ENCODE results near the gene MARK3. TPM values are rescaled to one million over a fixed set of nuclear protein-coding genes. Genes with fewer than 3 reads are reported as not detected.
A peak's percentile ranks its signal among the peaks of the same experiment; 100 is the strongest.

The MARK3 gene
- total RNA-seq, 1 donor from 2014 or later: 124 TPM

DNA sequence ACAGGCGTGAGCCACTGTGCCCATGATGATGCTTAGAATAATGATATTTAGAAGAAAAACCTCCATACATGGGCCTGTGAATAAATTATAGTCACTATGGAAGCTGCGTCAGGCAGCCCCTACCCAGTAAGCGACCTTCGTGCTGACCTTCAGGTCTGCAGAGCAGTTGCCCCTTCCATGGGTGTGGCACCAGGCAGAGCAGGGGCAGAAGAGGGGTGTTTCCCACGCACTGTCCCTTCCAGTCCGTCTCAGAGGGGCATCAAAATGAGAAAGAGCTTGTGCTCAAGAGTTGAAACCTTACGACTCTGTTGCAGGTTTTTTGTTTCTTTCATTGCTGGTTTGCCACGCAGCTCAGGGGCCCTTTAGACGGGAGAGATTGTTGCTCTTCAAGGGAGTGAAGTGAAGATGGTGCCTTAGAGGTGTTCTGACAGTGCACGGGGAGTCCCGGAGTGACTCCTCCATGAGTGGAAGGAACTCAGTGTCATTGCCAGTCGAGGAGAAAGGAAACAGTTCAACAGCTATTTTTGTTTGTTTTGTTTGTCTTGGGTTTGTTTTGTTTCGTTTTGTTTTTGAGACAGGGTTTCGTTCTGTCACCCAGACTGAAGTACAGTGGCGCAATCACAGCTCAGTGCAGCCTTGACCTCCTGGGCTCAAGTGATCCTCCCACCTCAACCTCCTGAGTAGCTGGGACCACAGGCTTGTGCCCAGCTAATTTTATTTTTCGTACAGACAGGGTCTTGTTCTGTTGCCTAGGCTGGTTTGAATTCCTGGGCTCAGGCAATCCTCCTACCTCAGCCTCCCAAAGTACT lies 123.5 kb downstream of the MARK3 start:
- DNase-seq (ENCODE audit: low read depth): no peak
- no peak overlapping the region for H3K27ac Mint-ChIP-seq (ENCODE audit: unreplicated experiment)
- no peak overlapping the region for H3K4me3 Mint-ChIP-seq (ENCODE audit: unreplicated experiment)
- Histone ChIP-seq H3K9me3 (ENCODE audit: insufficient read depth, low read depth, low read length) (no peaks in the 10 kb centered on the region), H4K20me1 (ENCODE audit: insufficient read depth, low read length) (peaks cover 29% of the 10 kb centered on the region), H3K9ac (ENCODE audit: low read length) (no peak overlapping the region), H3K4me2 (ENCODE audit: low read length) (no peak overlapping the region), H2AFZ (ENCODE audit: low read depth, low read length) (no peak overlapping the region), H3K27ac (ENCODE audit: low read depth, low read length) (no peak overlapping the region), H3K4me1 (ENCODE audit: insufficient read depth, low read length) (peaks cover 11% of the 10 kb centered on the region), H3K27me3 (ENCODE audit: insufficient read depth, low read length) (no peaks in the 10 kb centered on the region), H3K4me3 (ENCODE audit: insufficient read depth, low read depth, low read length) (no peak overlapping the region), H3K36me3 (ENCODE audit: insufficient read depth, low read length) (peaks cover 29% of the 10 kb centered on the region), H3K79me2 (ENCODE audit: insufficient read depth, low read length) (no peaks in the 10 kb centered on the region)
- peaks cover 3% of the 10 kb centered on the region for H3K4me1 Mint-ChIP-seq (ENCODE audit: low read depth, unreplicated experiment)
- H3K9me3 Mint-ChIP-seq (ENCODE audit: unreplicated experiment): no peaks in the 10 kb centered on the region
- H3K36me3 Mint-ChIP-seq (ENCODE audit: low read depth, unreplicated experiment): peaks cover 37% of the 10 kb centered on the region
- H3K27me3 Mint-ChIP-seq (ENCODE audit: low read depth, unreplicated experiment): no peaks in the 10 kb centered on the region
- no peak for FAIRE-seq
- TF ChIP-seq, protein P1, sequence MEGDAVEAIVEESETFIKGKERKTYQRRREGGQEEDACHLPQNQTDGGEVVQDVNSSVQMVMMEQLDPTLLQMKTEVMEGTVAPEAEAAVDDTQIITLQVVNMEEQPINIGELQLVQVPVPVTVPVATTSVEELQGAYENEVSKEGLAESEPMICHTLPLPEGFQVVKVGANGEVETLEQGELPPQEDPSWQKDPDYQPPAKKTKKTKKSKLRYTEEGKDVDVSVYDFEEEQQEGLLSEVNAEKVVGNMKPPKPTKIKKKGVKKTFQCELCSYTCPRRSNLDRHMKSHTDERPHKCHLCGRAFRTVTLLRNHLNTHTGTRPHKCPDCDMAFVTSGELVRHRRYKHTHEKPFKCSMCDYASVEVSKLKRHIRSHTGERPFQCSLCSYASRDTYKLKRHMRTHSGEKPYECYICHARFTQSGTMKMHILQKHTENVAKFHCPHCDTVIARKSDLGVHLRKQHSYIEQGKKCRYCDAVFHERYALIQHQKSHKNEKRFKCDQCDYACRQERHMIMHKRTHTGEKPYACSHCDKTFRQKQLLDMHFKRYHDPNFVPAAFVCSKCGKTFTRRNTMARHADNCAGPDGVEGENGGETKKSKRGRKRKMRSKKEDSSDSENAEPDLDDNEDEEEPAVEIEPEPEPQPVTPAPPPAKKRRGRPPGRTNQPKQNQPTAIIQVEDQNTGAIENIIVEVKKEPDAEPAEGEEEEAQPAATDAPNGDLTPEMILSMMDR (IDR thresholded peaks at IDR 0.05; ENCODE audit: insufficient read depth, low read depth, low read length): no peak
- TF ChIP-seq EZH2 (IDR thresholded peaks at IDR 0.05; ENCODE audit: insufficient read depth, low read length): no peak

DNA sequence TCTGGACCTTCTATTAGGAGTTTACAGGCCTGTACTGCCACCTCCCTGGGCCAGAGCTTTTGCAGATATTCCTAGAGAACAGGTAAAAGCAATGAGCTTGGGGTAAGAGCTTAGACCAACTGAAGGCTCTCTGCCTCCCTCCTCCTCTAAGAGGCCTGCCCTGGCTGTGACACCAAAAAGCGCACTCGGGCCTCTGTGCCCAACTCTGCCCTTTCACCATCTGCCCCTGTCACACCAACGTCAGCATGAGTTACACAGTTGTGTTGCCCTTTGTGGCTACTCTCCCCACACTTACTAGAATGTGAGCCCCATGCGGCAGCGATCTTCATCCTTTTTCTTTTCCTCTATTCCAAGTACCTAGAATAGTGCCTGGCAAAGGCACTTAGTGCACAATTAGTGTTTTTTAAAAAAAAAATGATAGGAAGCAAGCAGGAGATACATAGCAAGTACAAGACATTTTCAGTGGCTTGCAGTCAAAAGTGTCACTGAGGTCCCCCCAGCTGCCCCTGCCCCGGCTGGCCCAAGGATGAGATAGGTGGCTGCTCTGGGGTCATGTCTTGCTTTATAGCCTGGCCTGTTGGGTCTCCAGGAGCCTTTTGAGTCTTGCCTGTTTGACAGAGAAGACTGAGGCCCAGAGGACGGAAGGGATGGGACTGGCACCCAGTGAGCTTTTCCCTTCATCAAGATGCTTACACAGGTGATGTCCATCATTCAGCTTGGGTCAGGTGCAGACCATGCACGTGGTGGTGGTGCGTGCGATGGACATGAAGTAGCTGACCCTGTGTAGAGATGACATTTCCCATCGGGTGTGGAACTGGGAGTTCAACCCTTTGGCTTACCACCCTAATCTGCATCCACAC lies 124.9 kb downstream of the MARK3 start:
- Mint-ChIP-seq H3K27me3 (ENCODE audit: low read depth, unreplicated experiment) (no peaks in the 10 kb centered on the region), H3K4me3 (ENCODE audit: unreplicated experiment) (no peak overlapping the region), H3K27ac (ENCODE audit: unreplicated experiment) (peak overlapping the region; percentile 58), H3K9me3 (ENCODE audit: unreplicated experiment) (no peaks in the 10 kb centered on the region), H3K36me3 (ENCODE audit: low read depth, unreplicated experiment) (peaks cover 32% of the 10 kb centered on the region), H3K4me1 (ENCODE audit: low read depth, unreplicated experiment) (no peaks in the 10 kb centered on the region)
- Histone ChIP-seq H3K9ac (ENCODE audit: low read length) (no peak overlapping the region), H3K9me3 (ENCODE audit: insufficient read depth, low read depth, low read length) (no peaks in the 10 kb centered on the region), H3K4me2 (ENCODE audit: low read length) (no peak overlapping the region), H4K20me1 (ENCODE audit: insufficient read depth, low read length) (peaks cover 34% of the 10 kb centered on the region), H3K4me1 (ENCODE audit: insufficient read depth, low read length) (peaks cover 11% of the 10 kb centered on the region), H3K36me3 (ENCODE audit: insufficient read depth, low read length) (peaks cover 24% of the 10 kb centered on the region), H3K27ac (ENCODE audit: low read depth, low read length) (no peak overlapping the region), H3K79me2 (ENCODE audit: insufficient read depth, low read length) (no peaks in the 10 kb centered on the region), H3K27me3 (ENCODE audit: insufficient read depth, low read length) (no peaks in the 10 kb centered on the region), H2AFZ (ENCODE audit: low read depth, low read length) (no peak overlapping the region), H3K4me3 (ENCODE audit: insufficient read depth, low read depth, low read length) (no peak overlapping the region)
- FAIRE-seq (no peak), DNase-seq (ENCODE audit: low read depth) (no peak)
- TF ChIP-seq EZH2 (IDR thresholded peaks at IDR 0.05; ENCODE audit: insufficient read depth, low read length): no peak
- TF ChIP-seq, protein P1 (IDR thresholded peaks at IDR 0.05; ENCODE audit: insufficient read depth, low read depth, low read length): no peak
